Measurements from ENCODE around the gene MTUS2. TPM values are rescaled to one million over a fixed set of nuclear protein-coding genes. Genes with fewer than 3 reads are reported as not detected.
"Not testable (repeated sequence)": the region's sequence is repeated elsewhere in the genome, so short reads cannot be mapped to it uniquely, and the experiment has no call there.

Gene MTUS2
- total and polyA plus RNA-seq, 8 donors, result 0.12 to 28.1 (median 3.5) TPM; not detected in 1

DNA sequence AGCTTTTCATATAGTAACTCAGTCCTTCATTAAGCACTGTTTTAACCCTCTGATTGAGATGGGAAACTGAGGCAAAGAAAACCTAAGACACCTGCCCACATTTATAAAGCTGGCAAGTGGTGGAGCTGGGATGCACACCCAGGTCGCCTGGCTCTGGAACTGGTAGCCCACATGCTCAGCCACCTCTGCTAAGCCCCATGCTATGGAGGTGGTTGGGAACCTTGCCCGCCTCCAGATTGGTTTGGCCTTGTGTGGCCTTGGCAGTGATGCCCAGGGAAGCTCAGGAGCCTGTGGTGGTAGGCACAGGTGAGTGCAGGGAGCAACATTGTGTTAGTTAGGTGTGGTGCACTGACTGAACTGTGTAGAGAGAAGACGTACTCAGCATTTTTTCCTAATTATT, 370.2 kb downstream of the MTUS2 start:
- H3K36me3 ChIP-seq, result no peaks in the 10 kb centered on the region
- H3K27me3 ChIP-seq, result no peaks in the 10 kb centered on the region
- no peaks in the 10 kb centered on the region for H3K4me1 ChIP-seq
- 79 to 92% (median 82%) methylated on average over 2 to 3 of the region's 3 CpGs for WGBS, 5 donors
- peaks cover 0 to 47% (median 12%) of the 10 kb centered on the region in 4 donors for H3K9me3 ChIP-seq
- H3K4me3 ChIP-seq, result no peak overlapping the region
- H3K27ac ChIP-seq, result no peak overlapping the region
- TF ChIP-seq EP300 (IDR thresholded peaks at IDR 0.05) (no peak), POLR2AphosphoS5 (IDR thresholded peaks at IDR 0.05) (no peak), POLR2A (IDR thresholded peaks at IDR 0.05) (no peak)
- TF ChIP-seq, protein P1, sequence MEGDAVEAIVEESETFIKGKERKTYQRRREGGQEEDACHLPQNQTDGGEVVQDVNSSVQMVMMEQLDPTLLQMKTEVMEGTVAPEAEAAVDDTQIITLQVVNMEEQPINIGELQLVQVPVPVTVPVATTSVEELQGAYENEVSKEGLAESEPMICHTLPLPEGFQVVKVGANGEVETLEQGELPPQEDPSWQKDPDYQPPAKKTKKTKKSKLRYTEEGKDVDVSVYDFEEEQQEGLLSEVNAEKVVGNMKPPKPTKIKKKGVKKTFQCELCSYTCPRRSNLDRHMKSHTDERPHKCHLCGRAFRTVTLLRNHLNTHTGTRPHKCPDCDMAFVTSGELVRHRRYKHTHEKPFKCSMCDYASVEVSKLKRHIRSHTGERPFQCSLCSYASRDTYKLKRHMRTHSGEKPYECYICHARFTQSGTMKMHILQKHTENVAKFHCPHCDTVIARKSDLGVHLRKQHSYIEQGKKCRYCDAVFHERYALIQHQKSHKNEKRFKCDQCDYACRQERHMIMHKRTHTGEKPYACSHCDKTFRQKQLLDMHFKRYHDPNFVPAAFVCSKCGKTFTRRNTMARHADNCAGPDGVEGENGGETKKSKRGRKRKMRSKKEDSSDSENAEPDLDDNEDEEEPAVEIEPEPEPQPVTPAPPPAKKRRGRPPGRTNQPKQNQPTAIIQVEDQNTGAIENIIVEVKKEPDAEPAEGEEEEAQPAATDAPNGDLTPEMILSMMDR (IDR thresholded peaks at IDR 0.05), result no peak
- DNase-seq, result no peak
- intact Hi-C loops (cut with DNase I; ENCODE audit: low total_unique reads), result no loop called here

DNA sequence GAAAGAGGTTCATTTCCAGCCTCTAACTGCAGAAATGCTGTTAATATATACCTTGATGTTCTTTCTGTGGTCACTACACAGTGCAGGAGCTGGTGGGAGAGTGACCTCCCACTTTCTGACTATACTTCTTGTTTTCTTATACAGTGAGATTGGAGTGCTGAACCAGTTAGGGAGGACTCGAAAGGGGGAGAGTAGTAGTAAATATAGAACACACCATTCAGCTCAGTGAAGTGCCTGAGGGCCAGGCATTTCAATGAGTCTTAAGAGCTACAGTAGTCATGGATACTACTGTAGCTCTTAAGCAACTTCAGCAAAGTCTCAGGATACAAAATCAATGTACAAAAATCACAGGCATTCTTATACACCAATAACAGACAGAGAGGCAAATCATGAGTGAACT, 372.9 kb downstream of the MTUS2 start:
- no peak for TF ChIP-seq EP300 (IDR thresholded peaks at IDR 0.05)
- TF ChIP-seq, protein P1 (IDR thresholded peaks at IDR 0.05), result no peak
- TF ChIP-seq POLR2AphosphoS5 (IDR thresholded peaks at IDR 0.05), result no peak
- no peak for TF ChIP-seq POLR2A (IDR thresholded peaks at IDR 0.05)
- no peak overlapping the region for H3K4me3 ChIP-seq
- no peaks in the 10 kb centered on the region for H3K27me3 ChIP-seq
- H3K4me1 ChIP-seq, result no peaks in the 10 kb centered on the region
- H3K36me3 ChIP-seq, result no peaks in the 10 kb centered on the region
- no peak overlapping the region for H3K27ac ChIP-seq
- DNase-seq, result no peak
- WGBS, 5 donors, result 64 to 86% (median 73%) methylated on average over 1 of the region's 1 CpG
- H3K9me3 ChIP-seq, result peaks cover 0 to 51% (median 12%) of the 10 kb centered on the region in 4 donors
- intact Hi-C loops (cut with DNase I; ENCODE audit: low total_unique reads), result no loop called here

DNA sequence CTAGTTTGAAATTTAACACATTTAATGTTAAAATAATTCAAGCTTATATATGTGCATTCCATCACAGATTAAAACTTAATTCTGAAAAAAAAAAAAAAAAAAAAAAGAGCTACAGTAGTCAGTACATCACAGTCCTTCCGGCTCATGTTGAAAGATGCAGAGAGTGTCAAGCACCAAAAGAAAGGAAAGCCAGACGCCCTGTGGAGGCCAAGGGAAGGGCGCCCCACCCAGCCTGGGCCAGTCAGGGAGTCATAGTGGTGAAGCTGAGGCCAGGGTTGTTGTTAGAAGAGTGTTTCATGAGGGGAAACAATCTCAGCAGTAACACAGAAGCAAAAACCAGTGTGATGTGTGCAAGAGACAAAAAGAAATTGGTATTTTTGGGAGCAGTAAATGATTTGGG, 375.3 kb downstream of the MTUS2 start:
- Histone ChIP-seq H3K9me3 (peaks cover 0 to 52% (median 18%) of the 10 kb centered on the region in 4 donors), H3K27me3 (no peaks in the 10 kb centered on the region), H3K36me3 (no peaks in the 10 kb centered on the region), H3K4me3 (no peak overlapping the region), H3K27ac (no peak overlapping the region), H3K4me1 (no peaks in the 10 kb centered on the region)
- TF ChIP-seq EP300 (IDR thresholded peaks at IDR 0.05) (no peak), POLR2AphosphoS5 (IDR thresholded peaks at IDR 0.05) (no peak), POLR2A (IDR thresholded peaks at IDR 0.05) (no peak)
- TF ChIP-seq, protein P1 (IDR thresholded peaks at IDR 0.05), result no peak
- 45 to 61% (median 57%) methylated on average over 3 of the region's 3 CpGs for WGBS, 5 donors
- DNase-seq, result no peak
- intact Hi-C loops (cut with DNase I; ENCODE audit: low total_unique reads), result no loop called here

DNA sequence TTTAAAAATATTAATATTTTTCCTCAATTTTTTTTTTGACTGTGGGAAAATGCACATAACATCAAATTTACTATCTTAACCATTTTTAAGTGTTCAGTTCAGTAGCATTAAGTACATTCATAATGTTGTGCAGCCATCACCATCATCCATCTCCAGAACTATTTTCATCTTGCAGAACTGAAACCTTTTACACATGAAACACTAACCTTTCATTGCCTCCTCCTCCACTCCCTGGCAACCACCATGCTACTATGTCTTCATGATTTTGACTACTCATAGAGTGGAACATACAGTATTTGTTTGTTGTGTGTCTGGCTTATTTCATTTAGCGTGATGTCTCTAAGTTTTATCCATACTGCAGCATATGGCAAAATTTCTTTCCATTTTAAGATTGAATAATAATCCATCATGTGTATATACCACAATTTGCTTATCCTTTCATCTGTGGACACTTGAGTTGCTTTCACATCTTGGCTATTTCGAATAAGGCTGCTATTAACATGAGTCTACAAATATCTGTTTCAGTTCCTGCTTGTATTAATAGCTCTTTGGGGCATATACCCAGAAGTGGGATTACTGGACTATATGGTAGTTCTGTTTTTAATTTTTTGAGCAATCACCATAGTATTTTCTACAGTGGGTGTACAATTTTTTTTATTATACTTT, 376.4 kb downstream of the MTUS2 start:
- Histone ChIP-seq H3K36me3 (no peaks in the 10 kb centered on the region), H3K4me3 (no peak overlapping the region), H3K27ac (no peak overlapping the region), H3K4me1 (no peaks in the 10 kb centered on the region), H3K9me3 (peaks cover 0 to 50% (median 16%) of the 10 kb centered on the region in 4 donors), H3K27me3 (no peaks in the 10 kb centered on the region)
- TF ChIP-seq POLR2A (IDR thresholded peaks at IDR 0.05) (no peak), POLR2AphosphoS5 (IDR thresholded peaks at IDR 0.05) (no peak), EP300 (IDR thresholded peaks at IDR 0.05) (no peak)
- TF ChIP-seq, protein P1 (IDR thresholded peaks at IDR 0.05), result no peak
- WGBS, 5 donors, result 76 to 91% (median 84%) methylated on average over 2 of the region's 2 CpGs
- intact Hi-C loops (cut with DNase I; ENCODE audit: low total_unique reads), result no loop called here
- DNase-seq, result no peak

DNA sequence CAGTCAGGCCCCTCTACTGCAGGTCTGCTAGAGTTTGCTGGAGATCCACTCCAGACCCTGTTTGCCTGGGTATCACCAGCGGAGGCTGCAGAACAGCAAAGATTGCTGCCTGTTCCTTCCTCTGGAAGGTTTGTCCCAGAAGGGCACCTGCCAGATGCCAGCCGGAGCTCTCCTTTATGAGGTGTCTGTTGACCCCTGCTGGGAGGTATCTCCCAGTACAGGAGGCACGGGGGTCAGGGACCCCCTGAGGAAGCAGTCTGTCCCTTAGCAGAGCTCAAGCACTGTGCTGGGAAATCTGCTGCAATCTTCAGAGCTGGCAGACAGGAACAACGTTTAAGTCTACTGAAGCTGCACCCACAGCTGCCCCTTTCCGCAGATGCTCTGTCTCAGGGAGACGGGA, 382.6 kb downstream of the MTUS2 start:
- H3K36me3 ChIP-seq; intact Hi-C loops (cut with DNase I; ENCODE audit: low total_unique reads); H3K4me3 ChIP-seq; H3K4me1 ChIP-seq; H3K27me3 ChIP-seq; DNase-seq; H3K27ac ChIP-seq: not testable (repeated sequence)
- WGBS, 5 donors, result 78 to 90% (median 80%) methylated on average over 6 of the region's 6 CpGs
- H3K9me3 ChIP-seq, result peaks cover 0 to 61% (median 36%) of the 10 kb centered on the region in 4 donors

Data from stomach (tissue), 9 donors.